ENCODE data around the gene TAF11L6.
A peak's percentile ranks its signal among the peaks of the same experiment; 100 is the strongest.
"Not testable (repeated sequence)": the region's sequence is repeated elsewhere in the genome, so short reads cannot be mapped to it uniquely, and the experiment has no call there.

Gene TAF11L6

GRCh38 chr5:17528369-17528768 lies at the start of gene TAF11L6:
TSS of gene TAF11L6 (plus strand) at chr5:17528669.
- not testable (repeated sequence) for DNase-seq

DNA sequence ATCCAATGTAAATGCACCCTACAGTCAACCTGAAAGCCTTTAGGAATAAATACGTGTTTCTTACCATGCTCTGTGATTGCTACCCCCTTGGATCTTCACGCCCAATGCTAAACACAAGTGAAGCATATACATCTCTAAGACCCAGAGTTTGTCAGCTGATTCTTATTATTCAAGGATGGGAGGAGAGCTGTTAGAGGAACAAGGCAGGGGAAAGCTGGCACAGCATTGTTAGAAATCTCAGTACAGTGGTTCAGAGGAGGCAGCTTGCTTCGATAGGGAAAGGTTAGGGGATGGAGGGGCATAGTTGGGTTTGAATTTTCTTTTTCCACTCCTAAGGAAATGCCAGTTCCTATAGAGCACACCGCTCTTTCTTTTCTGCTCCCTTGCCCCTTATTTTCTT lies 47.1 kb upstream of the TAF11L6 start:
- DNase-seq = peak; percentile 5

DNA sequence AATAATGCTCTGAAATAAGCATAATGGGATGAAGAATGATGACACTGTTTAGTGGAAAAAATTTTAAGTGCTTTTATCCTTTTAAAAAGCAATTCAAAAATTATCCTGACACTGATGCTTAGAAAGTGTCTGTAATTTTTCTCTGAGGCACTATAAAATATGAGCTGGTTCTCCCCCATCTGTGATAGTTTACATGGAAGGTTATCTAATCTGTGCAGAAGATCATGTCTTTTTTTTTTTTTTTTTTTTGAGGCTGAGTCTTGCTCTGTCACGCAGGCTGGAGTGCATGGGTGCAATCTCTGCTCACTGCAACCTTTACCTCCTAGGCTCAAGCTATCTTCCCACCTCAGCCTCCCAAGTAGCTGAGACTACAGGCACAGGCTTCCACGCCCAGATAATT lies 45.7 kb upstream of the TAF11L6 start:
- no peak for DNase-seq

- DNase-seq = not testable (repeated sequence)
These were observed 41.9 kb upstream of the TAF11L6 start for GRCh38 chr5:17486464-17487173.

GRCh38 chr5:17487174-17487512 lies 41.3 kb upstream of the TAF11L6 start:
- no peak for DNase-seq

DNA sequence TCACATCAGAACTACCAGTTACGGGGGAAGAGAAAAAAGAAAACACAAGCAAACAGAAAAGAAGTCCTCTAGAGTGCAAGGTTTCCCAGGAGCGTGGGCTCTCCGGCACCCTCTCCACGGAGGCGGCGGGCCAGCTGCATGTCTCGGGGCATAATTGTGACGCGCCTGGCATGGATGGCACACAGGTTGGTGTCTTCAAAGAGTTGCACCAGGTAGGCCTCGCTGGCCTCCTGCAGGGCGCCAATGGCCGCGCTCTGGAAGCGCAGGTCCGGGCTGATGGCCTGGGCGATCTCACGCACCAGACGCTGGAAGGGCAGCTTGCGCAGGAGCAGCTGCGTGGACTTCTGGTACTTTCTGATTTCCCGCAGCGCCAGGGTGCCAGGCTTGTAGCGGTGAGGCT lies 37.2 kb upstream of the TAF11L6 start:
- DNase-seq = not testable (repeated sequence)

GRCh38 chr5:17492770-17493169 lies 35.7 kb upstream of the TAF11L6 start:
- no peak for DNase-seq

- DNase-seq = no peak
These were observed 31.0 kb upstream of the TAF11L6 start for GRCh38 chr5:17497446-17497845.

DNA sequence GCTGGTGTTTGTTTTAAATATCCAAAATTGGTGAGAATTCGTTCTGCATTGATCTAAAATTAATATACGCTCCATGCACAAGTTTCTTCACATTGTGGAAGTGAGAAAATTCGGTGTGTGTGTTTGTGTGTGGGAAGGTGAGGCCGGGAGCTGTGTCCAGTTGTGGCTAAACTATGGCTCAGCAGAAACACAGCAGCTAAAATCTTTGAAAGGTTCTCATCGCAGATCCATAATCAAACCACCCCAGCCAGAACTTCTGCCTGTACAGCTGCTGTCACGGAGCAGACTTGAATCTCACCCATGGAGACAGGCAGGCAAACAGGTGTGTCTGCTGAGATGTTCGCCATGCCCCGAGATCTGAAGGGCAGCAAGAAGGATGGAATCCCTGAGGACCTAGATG lies 30.5 kb upstream of the TAF11L6 start, which contains the start of gene TAF11L2:
TSS of gene TAF11L2 (plus strand) at position 301 of the 400 bp plus-strand sequence.
- not testable (repeated sequence) for DNase-seq

GRCh38 chr5:17511775-17512325 lies 16.6 kb upstream of the TAF11L6 start:
- DNase-seq = no peak

GRCh38 chr5:17517526-17517925 lies 10.9 kb upstream of the TAF11L6 start:
- DNase-seq = not testable (repeated sequence)

DNA sequence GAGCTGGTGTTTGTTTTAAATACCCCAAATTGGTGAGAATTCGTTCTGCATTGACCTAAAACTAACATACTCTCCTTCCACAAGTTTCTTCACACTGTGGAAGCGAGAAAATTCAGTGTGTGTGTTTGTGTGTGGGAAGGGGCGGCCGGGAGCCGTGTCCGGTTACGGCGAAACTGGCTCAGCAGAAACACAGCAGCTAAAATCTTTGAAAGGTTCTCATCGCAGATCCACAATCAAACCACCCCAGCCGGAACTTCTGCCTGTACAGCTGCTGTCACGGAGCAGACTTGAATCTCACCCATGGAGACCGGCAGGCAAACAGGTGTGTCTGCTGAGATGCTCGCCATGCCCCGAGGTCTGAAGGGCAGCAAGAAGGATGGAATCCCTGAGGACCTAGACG lies 10.4 kb upstream of the TAF11L6 start, which contains the start of gene TAF11L3:
TSS of gene TAF11L3 (plus strand) at position 301 of the 400 bp plus-strand sequence.
- DNase-seq = not testable (repeated sequence)

GRCh38 chr5:17519508-17519907 lies 9.0 kb upstream of the TAF11L6 start:
- not testable (repeated sequence) for DNase-seq

GRCh38 chr5:17521501-17521900 lies 7.0 kb upstream of the TAF11L6 start, which contains the start of gene TAF11L4:
TSS of gene TAF11L4 (plus strand) at chr5:17521801.
- not testable (repeated sequence) for DNase-seq

- DNase-seq = not testable (repeated sequence)
These were observed 3.5 kb upstream of the TAF11L6 start, which contains the start of gene TAF11L5 for GRCh38 chr5:17524935-17525334. TSS of gene TAF11L5 (plus strand) at chr5:17525235.

DNA sequence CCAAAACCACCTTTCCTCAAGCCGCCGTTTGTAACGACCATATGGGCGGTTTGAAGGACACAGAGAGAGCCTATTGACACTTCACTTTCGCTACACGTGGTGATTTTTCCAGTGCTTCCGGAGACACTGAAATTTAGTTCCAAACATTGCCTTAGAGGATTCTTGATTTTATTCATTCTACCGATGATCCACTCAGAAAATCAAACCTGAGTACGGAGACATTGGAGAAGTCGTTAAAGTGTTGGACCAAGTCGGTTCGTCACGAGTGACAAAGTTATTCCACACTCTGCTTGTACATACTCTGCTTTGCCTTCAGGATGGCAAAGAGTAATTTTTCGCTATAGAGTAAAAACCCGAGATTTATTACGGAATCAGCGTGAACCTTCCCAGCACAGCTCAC lies 2.0 kb upstream of the TAF11L6 start:
- not testable (repeated sequence) for DNase-seq
